ENCODE measurements around the gene ISG20. TPM values are rescaled to one million over a fixed set of nuclear protein-coding genes. Genes with fewer than 3 reads are reported as not detected.
A peak's percentile ranks its signal among the peaks of the same experiment; 100 is the strongest.

The ISG20 gene
- total RNA-seq, 1 experiment from 2014 or later, result 14.9 TPM

- no peaks in the 10 kb centered on the region for H3K36me3 ChIP-seq (ENCODE audit: control insufficient read depth, insufficient read depth, low read length)
- in situ Hi-C loops (cut with HindIII; ENCODE audit: low pct_unique_long_range_greater_than_20kb, low sequenced_read_pairs) (no loop called here), intact Hi-C loops (cut with micrococcal nuclease; ENCODE audit: unreplicated experiment) (no loop called here)
- ChIA-PET POLR2A (no interaction called here), CTCF (no interaction called here)
- no peak for ATAC-seq
- no peak for TF ChIP-seq SIN3A (IDR thresholded peaks at IDR 0.05; ENCODE audit: borderline replicate concordance, insufficient read depth, low read depth, low read length)
- no TSS peak for BruUV-seq (replicated peaks)
- no peak for DNase-seq (ENCODE audit: low read depth, low spot score)
- H3K9me3 ChIP-seq (ENCODE audit: control insufficient read depth, insufficient read depth, low read depth, low read length), result no peaks in the 10 kb centered on the region
- H3K4me3 ChIP-seq (ENCODE audit: low read depth in 2 of 2, low read length in 2 of 2), result no peak overlapping the region
- H3K4me1 ChIP-seq (ENCODE audit: control insufficient read depth, insufficient read depth, low read length), result no peaks in the 10 kb centered on the region
- peaks cover under 1% of the 10 kb centered on the region; the same call in 1 of the 2 replicates for H3K27me3 ChIP-seq (ENCODE audit: control insufficient read depth, insufficient read depth, low read length)
- H3K27ac ChIP-seq (ENCODE audit: low read length), result no peak overlapping the region
These were observed 41.6 kb downstream of the ISG20 start for GRCh38 chr15:88680241-88681001.

- Histone ChIP-seq H3K27me3 (ENCODE audit: control insufficient read depth, insufficient read depth, low read length) (no peaks in the 10 kb centered on the region), H3K4me1 (ENCODE audit: control insufficient read depth, insufficient read depth, low read length) (no peaks in the 10 kb centered on the region), H3K27ac (ENCODE audit: low read length) (no peak overlapping the region), H3K9me3 (ENCODE audit: control insufficient read depth, insufficient read depth, low read depth, low read length) (no peaks in the 10 kb centered on the region), H3K36me3 (ENCODE audit: control insufficient read depth, insufficient read depth, low read length) (no peaks in the 10 kb centered on the region), H3K4me3 (ENCODE audit: low read depth in 2 of 2, low read length in 2 of 2) (no peak overlapping the region)
- in situ Hi-C loops (cut with HindIII; ENCODE audit: low pct_unique_long_range_greater_than_20kb, low sequenced_read_pairs), result no loop called here
- CTCF ChIA-PET, result no interaction called here
- intact Hi-C loops (cut with micrococcal nuclease; ENCODE audit: unreplicated experiment), result no loop called here
- POLR2A ChIA-PET, result no interaction called here
- no TSS peak for BruUV-seq (replicated peaks)
- TF ChIP-seq CTCF (IDR thresholded peaks at IDR 0.05) (no peak), REST (IDR thresholded peaks at IDR 0.05; ENCODE audit: insufficient read depth in 1 of 2, low read depth in 2 of 2, low read length in 1 of 2) (no peak), TCF7L2 (IDR thresholded peaks at IDR 0.05; ENCODE audit: low read depth, low read length) (no peak), SIN3A (IDR thresholded peaks at IDR 0.05; ENCODE audit: borderline replicate concordance, insufficient read depth, low read depth, low read length) (no peak), POLR2AphosphoS5 (IDR thresholded peaks at IDR 0.05; ENCODE audit: low read depth, low read length) (no peak)
- DNase-seq (ENCODE audit: low read depth, low spot score) (no peak), ATAC-seq (peak; percentile 43; the same call in 1 of the 2 replicates)
These were observed 42.9 kb downstream of the ISG20 start for GRCh38 chr15:88681610-88682221.

- POLR2A ChIA-PET, result no interaction called here
- ATAC-seq, result no peak
- intact Hi-C loops (cut with micrococcal nuclease; ENCODE audit: unreplicated experiment), result no loop called here
- no peak for TF ChIP-seq CTCF (IDR thresholded peaks at IDR 0.05)
- no peak for TF ChIP-seq POLR2AphosphoS5 (IDR thresholded peaks at IDR 0.05; ENCODE audit: low read depth, low read length)
- no peak for TF ChIP-seq TCF7L2 (IDR thresholded peaks at IDR 0.05; ENCODE audit: low read depth, low read length)
- no peak for TF ChIP-seq REST (IDR thresholded peaks at IDR 0.05; ENCODE audit: insufficient read depth in 1 of 2, low read depth in 2 of 2, low read length in 1 of 2)
- TF ChIP-seq SIN3A (IDR thresholded peaks at IDR 0.05; ENCODE audit: borderline replicate concordance, insufficient read depth, low read depth, low read length), result no peak
- DNase-seq (ENCODE audit: low read depth, low spot score), result no peak
- CTCF ChIA-PET, result no interaction called here
- BruUV-seq (replicated peaks), result no TSS peak
- in situ Hi-C loops (cut with HindIII; ENCODE audit: low pct_unique_long_range_greater_than_20kb, low sequenced_read_pairs), result no loop called here
- H3K27me3 ChIP-seq (ENCODE audit: control insufficient read depth, insufficient read depth, low read length), result peaks cover 8% of the 10 kb centered on the region
- no peak overlapping the region for H3K27ac ChIP-seq (ENCODE audit: low read length)
- H3K9me3 ChIP-seq (ENCODE audit: control insufficient read depth, insufficient read depth, low read depth, low read length), result no peaks in the 10 kb centered on the region
- H3K4me1 ChIP-seq (ENCODE audit: control insufficient read depth, insufficient read depth, low read length), result no peaks in the 10 kb centered on the region
- no peaks in the 10 kb centered on the region for H3K36me3 ChIP-seq (ENCODE audit: control insufficient read depth, insufficient read depth, low read length)
- no peak overlapping the region for H3K4me3 ChIP-seq (ENCODE audit: low read depth in 2 of 2, low read length in 2 of 2)
These were observed 45.5 kb downstream of the ISG20 start for GRCh38 chr15:88684345-88684744.
